ENCODE measurements around the gene ARHGAP9. TPM values are rescaled to one million over a fixed set of nuclear protein-coding genes. Genes with fewer than 3 reads are reported as not detected.
"Not testable (repeated sequence)": the region's sequence is repeated elsewhere in the genome, so short reads cannot be mapped to it uniquely, and the experiment has no call there.

Gene ARHGAP9
- total RNA-seq, 4 donors from 2014 or later = 5.4 to 7.4 (median 5.9) TPM

DNA sequence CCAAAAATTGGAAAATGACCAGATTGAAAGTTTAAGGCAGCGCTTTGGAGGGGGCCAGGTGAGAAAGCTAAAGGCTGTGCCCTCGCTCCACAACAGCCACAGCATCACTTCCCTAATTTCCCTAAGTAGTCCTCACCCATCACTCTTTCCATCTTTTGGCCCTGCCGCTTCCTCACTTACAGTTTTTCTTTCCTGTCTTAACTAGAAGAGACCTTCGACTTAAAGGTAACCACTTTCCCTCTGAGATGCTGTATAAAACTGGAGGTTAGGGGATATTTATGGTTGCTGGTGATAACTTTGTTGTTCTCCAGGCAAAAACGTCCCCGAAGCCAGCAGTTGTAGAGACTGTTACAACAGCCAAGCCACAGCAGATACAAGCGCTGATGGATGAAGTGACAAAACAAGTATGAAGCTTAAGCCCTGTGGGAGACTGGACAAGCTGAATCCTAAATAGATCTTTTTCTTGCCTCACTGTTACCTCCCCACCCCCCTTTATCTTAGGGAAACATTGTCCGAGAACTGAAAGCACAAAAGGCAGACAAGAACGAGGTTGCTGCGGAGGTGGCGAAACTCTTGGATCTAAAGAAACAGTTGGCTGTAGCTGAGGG lies 36.4 kb upstream of the ARHGAP9 start:
- H3K27ac ChIP-seq = no peak overlapping the region

DNA sequence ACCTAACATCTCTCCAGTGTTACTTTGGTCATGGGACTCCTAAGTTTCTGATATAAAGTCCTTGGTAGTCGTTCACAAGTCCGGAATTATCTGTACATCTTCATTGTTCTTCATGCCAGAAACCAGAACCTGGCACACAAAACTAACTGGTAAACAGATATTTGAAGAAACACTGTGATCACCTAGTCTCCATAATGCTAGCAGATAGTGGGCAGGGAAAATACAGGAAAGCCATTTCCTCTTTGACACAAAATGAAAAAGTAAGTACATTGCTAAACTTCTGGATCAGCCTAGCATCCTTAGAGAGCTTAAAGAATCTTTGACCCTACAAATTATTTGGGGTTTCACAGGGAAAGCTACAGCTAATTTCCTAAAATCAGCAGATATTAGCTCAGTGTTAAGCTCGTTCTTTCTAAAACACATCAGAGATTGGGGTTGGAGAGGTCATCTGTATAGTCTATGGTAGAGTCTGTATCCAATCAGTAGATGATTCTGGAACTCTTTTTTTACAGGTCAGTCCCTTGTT lies 35.8 kb upstream of the ARHGAP9 start:
- Histone ChIP-seq H3K27ac (no peak overlapping the region), H3K27me3 (no peaks in the 10 kb centered on the region), H3K4me1 (peaks cover 30% of the 10 kb centered on the region), H3K4me3 (no peak overlapping the region), H3K36me3 (peaks cover 68% of the 10 kb centered on the region), H3K9me3 (no peaks in the 10 kb centered on the region)
- TF ChIP-seq CTCF (IDR thresholded peaks at IDR 0.05) (no peak), POLR2A (IDR thresholded peaks at IDR 0.05) (no peak), EP300 (IDR thresholded peaks at IDR 0.05) (no peak), POLR2AphosphoS5 (IDR thresholded peaks at IDR 0.05) (no peak)
- WGBS = 48% methylated on average over 3 of the region's 3 CpGs
- DNase-seq (ENCODE audit: low spot score in 2 of 2) = no peak

More for the DNA sequence above, 36.4 kb upstream of the ARHGAP9 start:
- no peak for DNase-seq (ENCODE audit: low spot score in 2 of 2)
- Histone ChIP-seq H3K4me1 (peaks cover 33% of the 10 kb centered on the region), H3K9me3 (no peaks in the 10 kb centered on the region), H3K4me3 (no peak overlapping the region), H3K27me3 (no peaks in the 10 kb centered on the region), H3K36me3 (peaks cover 64% of the 10 kb centered on the region)
- TF ChIP-seq POLR2A (IDR thresholded peaks at IDR 0.05) = no peak
- no peak for TF ChIP-seq EP300 (IDR thresholded peaks at IDR 0.05)
- no peak for TF ChIP-seq POLR2AphosphoS5 (IDR thresholded peaks at IDR 0.05)
- no peak for TF ChIP-seq CTCF (IDR thresholded peaks at IDR 0.05)
- WGBS = 85% methylated on average over 11 of the region's 11 CpGs

- WGBS = 81% methylated on average over 8 of the region's 9 CpGs
- Histone ChIP-seq H3K27ac (no peak overlapping the region), H3K36me3 (peaks cover 74% of the 10 kb centered on the region), H3K9me3 (no peaks in the 10 kb centered on the region), H3K27me3 (no peaks in the 10 kb centered on the region), H3K4me1 (peaks cover 30% of the 10 kb centered on the region), H3K4me3 (no peak overlapping the region)
- TF ChIP-seq POLR2AphosphoS5 (IDR thresholded peaks at IDR 0.05) = no peak
- TF ChIP-seq EP300 (IDR thresholded peaks at IDR 0.05) = no peak
- TF ChIP-seq CTCF (IDR thresholded peaks at IDR 0.05) = no peak
- no peak for TF ChIP-seq POLR2A (IDR thresholded peaks at IDR 0.05)
- DNase-seq (ENCODE audit: low spot score in 2 of 2) = no peak
Observed at GRCh38 chr12:57514720-57515407, 35.2 kb upstream of the ARHGAP9 start.

DNA sequence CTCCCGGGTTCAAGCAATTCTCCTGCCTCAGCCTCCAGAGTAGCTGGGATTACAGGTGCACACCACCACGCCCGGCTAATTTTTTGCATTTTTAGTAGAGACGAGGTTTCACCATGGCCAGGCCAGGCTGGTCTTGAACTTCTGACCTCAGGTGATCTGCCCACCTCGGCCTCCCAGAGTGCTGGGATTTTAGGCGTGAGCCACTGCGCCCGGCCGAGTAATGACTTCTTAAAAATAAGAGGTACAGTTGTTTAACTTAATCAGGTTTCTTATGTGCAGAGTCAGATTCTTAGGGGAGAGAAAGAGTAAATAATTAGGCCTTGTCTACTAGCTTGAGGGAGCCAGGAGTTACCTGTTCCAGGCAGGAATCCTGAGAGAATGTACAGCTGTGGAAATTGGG lies 34.6 kb upstream of the ARHGAP9 start:
- H3K27ac ChIP-seq; H3K9me3 ChIP-seq; DNase-seq (ENCODE audit: low spot score in 2 of 2); H3K27me3 ChIP-seq; H3K4me3 ChIP-seq: not testable (repeated sequence)
- peaks cover 79% of the 10 kb centered on the region for H3K36me3 ChIP-seq
- peaks cover 25% of the 10 kb centered on the region for H3K4me1 ChIP-seq
- 98% methylated on average over 9 of the region's 9 CpGs for WGBS

DNA sequence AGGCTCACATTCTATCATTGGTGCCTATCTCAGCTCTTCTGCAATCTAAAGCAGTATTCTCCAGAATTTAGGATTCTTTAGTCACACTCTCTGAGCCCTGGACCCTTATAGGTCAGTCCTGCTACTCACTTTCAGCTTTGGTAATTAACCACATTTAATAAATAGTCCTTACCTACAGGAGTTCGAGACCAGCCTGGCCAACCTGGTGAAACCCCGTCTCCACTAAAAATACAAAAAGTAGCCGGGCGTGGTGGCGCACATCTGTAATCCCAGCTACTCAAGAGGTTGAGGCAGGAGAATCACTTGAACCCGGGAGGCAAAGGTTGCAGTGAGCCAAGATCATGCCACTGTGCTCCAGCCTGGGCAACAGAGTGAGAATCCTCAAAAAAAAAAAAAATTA lies 34.0 kb upstream of the ARHGAP9 start:
- H3K27me3 ChIP-seq; DNase-seq (ENCODE audit: low spot score in 2 of 2); H3K27ac ChIP-seq; H3K9me3 ChIP-seq; H3K4me3 ChIP-seq: not testable (repeated sequence)
- 95% methylated on average over 6 of the region's 6 CpGs for WGBS
- Histone ChIP-seq H3K36me3 (peaks cover 82% of the 10 kb centered on the region), H3K4me1 (peaks cover 19% of the 10 kb centered on the region)

- no peak for TF ChIP-seq POLR2AphosphoS5 (IDR thresholded peaks at IDR 0.05)
- no peak for TF ChIP-seq CTCF (IDR thresholded peaks at IDR 0.05)
- no peak for TF ChIP-seq POLR2A (IDR thresholded peaks at IDR 0.05)
- TF ChIP-seq EP300 (IDR thresholded peaks at IDR 0.05) = no peak
- Histone ChIP-seq H3K36me3 (peaks cover 82% of the 10 kb centered on the region), H3K4me1 (peaks cover 15% of the 10 kb centered on the region), H3K27ac (no peak overlapping the region), H3K4me3 (no peak overlapping the region), H3K9me3 (no peaks in the 10 kb centered on the region), H3K27me3 (no peaks in the 10 kb centered on the region)
- DNase-seq (ENCODE audit: low spot score in 2 of 2) = no peak
- WGBS = 95% methylated on average over 5 of the region's 5 CpGs
Observed at GRCh38 chr12:57513266-57513665, 33.6 kb upstream of the ARHGAP9 start.

Data from suprapubic skin (tissue), 4 donors.